ENCODE data around the gene TADA2B.

TADA2B gene

GRCh38 chr4:7023901-7024300 is 19.3 kb upstream of the TADA2B start:
- DNase-seq (ENCODE audit: insufficient read length, low spot score) (no peak), FAIRE-seq (no peak)
- TF ChIP-seq POLR2A (IDR thresholded peaks at IDR 0.05; ENCODE audit: low read depth, low read length), result no peak

GRCh38 chr4:7024336-7024890 is 18.8 kb upstream of the TADA2B start:
- FAIRE-seq, result no peak
- TF ChIP-seq POLR2A (IDR thresholded peaks at IDR 0.05; ENCODE audit: low read depth, low read length), result no peak
- no peak for DNase-seq (ENCODE audit: insufficient read length, low spot score)

GRCh38 chr4:7025040-7025602 is 18.1 kb upstream of the TADA2B start:
- no peak for FAIRE-seq
- no peak for TF ChIP-seq POLR2A (IDR thresholded peaks at IDR 0.05; ENCODE audit: low read depth, low read length)
- DNase-seq (ENCODE audit: insufficient read length, low spot score), result no peak

GRCh38 chr4:7026107-7026506 is 17.1 kb upstream of the TADA2B start:
- no peak for TF ChIP-seq POLR2A (IDR thresholded peaks at IDR 0.05; ENCODE audit: low read depth, low read length)
- no peak for DNase-seq (ENCODE audit: insufficient read length, low spot score)
- no peak for FAIRE-seq

- FAIRE-seq (no peak), DNase-seq (ENCODE audit: insufficient read length, low spot score) (no peak)
- no peak for TF ChIP-seq POLR2A (IDR thresholded peaks at IDR 0.05; ENCODE audit: low read depth, low read length)
Measured at GRCh38 chr4:7027284-7027683, 15.9 kb upstream of the TADA2B start.

- TF ChIP-seq POLR2A (IDR thresholded peaks at IDR 0.05; ENCODE audit: low read depth, low read length), result no peak
- no peak for FAIRE-seq
- no peak for DNase-seq (ENCODE audit: insufficient read length, low spot score)
Measured at GRCh38 chr4:7027913-7028312, 15.3 kb upstream of the TADA2B start.

GRCh38 chr4:7029212-7029611 is 14.0 kb upstream of the TADA2B start:
- FAIRE-seq (no peak), DNase-seq (ENCODE audit: insufficient read length, low spot score) (no peak)
- no peak for TF ChIP-seq POLR2A (IDR thresholded peaks at IDR 0.05; ENCODE audit: low read depth, low read length)

- no peak for TF ChIP-seq POLR2A (IDR thresholded peaks at IDR 0.05; ENCODE audit: low read depth, low read length)
- FAIRE-seq (no peak), DNase-seq (ENCODE audit: insufficient read length, low spot score) (no peak)
Measured at GRCh38 chr4:7029921-7030320, 13.3 kb upstream of the TADA2B start.

- FAIRE-seq (no peak), DNase-seq (ENCODE audit: insufficient read length, low spot score) (no peak)
- no peak for TF ChIP-seq POLR2A (IDR thresholded peaks at IDR 0.05; ENCODE audit: low read depth, low read length)
Measured at GRCh38 chr4:7030856-7031255, 12.3 kb upstream of the TADA2B start.

- no peak for TF ChIP-seq POLR2A (IDR thresholded peaks at IDR 0.05; ENCODE audit: low read depth, low read length)
- DNase-seq (ENCODE audit: insufficient read length, low spot score) (no peak), FAIRE-seq (no peak)
Measured at GRCh38 chr4:7031558-7032449, 11.4 kb upstream of the TADA2B start.

- DNase-seq (ENCODE audit: insufficient read length, low spot score), result no peak
- no peak for TF ChIP-seq POLR2A (IDR thresholded peaks at IDR 0.05; ENCODE audit: low read depth, low read length)
- FAIRE-seq, result no peak
Measured at GRCh38 chr4:7032596-7032995, 10.6 kb upstream of the TADA2B start.

GRCh38 chr4:7034262-7035081 is 8.7 kb upstream of the TADA2B start:
- no peak for TF ChIP-seq POLR2A (IDR thresholded peaks at IDR 0.05; ENCODE audit: low read depth, low read length)
- DNase-seq (ENCODE audit: insufficient read length, low spot score), result peak; percentile 51
- FAIRE-seq, result no peak

- FAIRE-seq (no peak), DNase-seq (ENCODE audit: insufficient read length, low spot score) (no peak)
- no peak for TF ChIP-seq POLR2A (IDR thresholded peaks at IDR 0.05; ENCODE audit: low read depth, low read length)
Measured at GRCh38 chr4:7037425-7037824, 5.7 kb upstream of the TADA2B start.

- FAIRE-seq (no peak), DNase-seq (ENCODE audit: insufficient read length, low spot score) (no peak)
- TF ChIP-seq POLR2A (IDR thresholded peaks at IDR 0.05; ENCODE audit: low read depth, low read length), result no peak
Measured at GRCh38 chr4:7040765-7041164, 2.4 kb upstream of the TADA2B start.
